ENCODE data around the gene ALDH1A2.
"Not testable (repeated sequence)": the region's sequence is repeated elsewhere in the genome, so short reads cannot be mapped to it uniquely, and the experiment has no call there.

The ALDH1A2 gene

DNA sequence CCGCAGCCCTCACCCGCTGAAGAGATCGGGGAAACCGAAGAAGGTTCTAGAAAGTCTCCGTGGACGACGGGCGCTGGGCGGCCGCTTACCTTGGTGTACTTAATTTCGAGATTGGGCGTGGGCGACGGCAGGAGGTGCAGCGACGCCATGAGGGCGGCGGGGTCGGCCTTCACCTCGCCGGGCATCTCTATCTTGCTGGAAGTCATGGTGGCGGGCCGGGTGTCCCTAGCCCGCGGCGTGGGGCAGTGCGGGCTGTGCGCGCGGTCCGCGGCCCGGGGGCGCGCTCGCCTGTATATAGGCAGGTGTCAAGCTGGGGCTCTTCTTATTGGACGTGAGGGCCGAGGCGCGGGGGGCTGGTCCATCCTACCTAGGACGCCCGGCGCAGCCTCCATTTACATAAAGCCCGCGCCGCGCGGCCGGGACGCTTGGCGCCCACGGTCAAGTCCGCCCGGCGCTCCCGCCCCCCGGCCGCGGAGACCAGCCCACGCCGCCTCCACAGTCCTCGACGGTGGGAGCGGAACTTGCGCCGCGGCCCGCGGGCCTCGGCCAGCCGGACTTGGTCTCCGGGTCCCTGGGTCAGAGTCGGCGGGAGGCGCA, at the start of gene ALDH1A2:
Gene ALDH1A2 (minus strand): TSS at position 267 of the 597 bp plus-strand sequence. CDS start 61 bp downstream, at position 206.
- no peaks in the 10 kb centered on the region for H3K27me3 ChIP-seq (ENCODE audit: insufficient read depth, low read depth)
- H3K4me1 ChIP-seq (ENCODE audit: low read depth, poor library complexity, severe bottlenecking): no peaks in the 10 kb centered on the region
- H3K4me3 ChIP-seq (IDR thresholded peaks at IDR 0.05; ENCODE audit: insufficient read depth, low read depth, low read length): no peak within 1 kb of the TSS
- no peak within 1 kb of the TSS for H3K9ac ChIP-seq
- TF ChIP-seq, protein P1, sequence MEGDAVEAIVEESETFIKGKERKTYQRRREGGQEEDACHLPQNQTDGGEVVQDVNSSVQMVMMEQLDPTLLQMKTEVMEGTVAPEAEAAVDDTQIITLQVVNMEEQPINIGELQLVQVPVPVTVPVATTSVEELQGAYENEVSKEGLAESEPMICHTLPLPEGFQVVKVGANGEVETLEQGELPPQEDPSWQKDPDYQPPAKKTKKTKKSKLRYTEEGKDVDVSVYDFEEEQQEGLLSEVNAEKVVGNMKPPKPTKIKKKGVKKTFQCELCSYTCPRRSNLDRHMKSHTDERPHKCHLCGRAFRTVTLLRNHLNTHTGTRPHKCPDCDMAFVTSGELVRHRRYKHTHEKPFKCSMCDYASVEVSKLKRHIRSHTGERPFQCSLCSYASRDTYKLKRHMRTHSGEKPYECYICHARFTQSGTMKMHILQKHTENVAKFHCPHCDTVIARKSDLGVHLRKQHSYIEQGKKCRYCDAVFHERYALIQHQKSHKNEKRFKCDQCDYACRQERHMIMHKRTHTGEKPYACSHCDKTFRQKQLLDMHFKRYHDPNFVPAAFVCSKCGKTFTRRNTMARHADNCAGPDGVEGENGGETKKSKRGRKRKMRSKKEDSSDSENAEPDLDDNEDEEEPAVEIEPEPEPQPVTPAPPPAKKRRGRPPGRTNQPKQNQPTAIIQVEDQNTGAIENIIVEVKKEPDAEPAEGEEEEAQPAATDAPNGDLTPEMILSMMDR (conservative IDR thresholded peaks at IDR 0.05; ENCODE audit: low read depth, low read length): no peak
- no peak within 1 kb of the TSS for H3K27ac ChIP-seq
- no peak within 1 kb of the TSS for H3K4me2 ChIP-seq
- no peaks in the 10 kb centered on the region for H4K20me1 ChIP-seq (ENCODE audit: insufficient read depth)
- H3K36me3 ChIP-seq (ENCODE audit: insufficient read depth): no peaks in the 10 kb centered on the region
- no peaks in the 10 kb centered on the region for H3K79me2 ChIP-seq (ENCODE audit: insufficient read depth, low read depth)
- H2AFZ ChIP-seq (ENCODE audit: low read depth): no peak within 1 kb of the TSS

DNA sequence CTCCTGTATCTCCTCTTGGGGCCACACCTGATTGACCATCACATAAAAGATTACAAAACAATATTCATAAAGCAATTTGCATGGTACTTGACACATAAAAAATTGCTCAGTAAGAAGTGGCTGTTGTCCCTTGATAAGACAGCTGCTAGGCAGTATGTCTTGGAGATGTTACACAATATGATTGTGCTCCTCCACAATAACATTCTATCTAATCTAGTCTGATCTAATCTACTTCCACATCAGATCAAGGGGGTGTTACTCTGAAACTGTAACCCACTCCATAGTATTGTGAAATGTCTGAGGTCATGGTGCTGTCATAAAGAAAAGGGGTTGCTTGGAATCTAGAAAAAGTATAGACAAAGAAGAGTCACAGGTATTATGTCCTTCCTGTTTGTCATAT, 49.3 kb upstream of the ALDH1A2 start:
- TF ChIP-seq, protein P1 (conservative IDR thresholded peaks at IDR 0.05; ENCODE audit: low read depth, low read length): no peak
- no peaks in the 10 kb centered on the region for H3K27me3 ChIP-seq (ENCODE audit: insufficient read depth, low read depth)
- no peaks in the 10 kb centered on the region for H4K20me1 ChIP-seq (ENCODE audit: insufficient read depth)
- H3K79me2 ChIP-seq (ENCODE audit: insufficient read depth, low read depth): no peaks in the 10 kb centered on the region
- no peaks in the 10 kb centered on the region for H3K4me1 ChIP-seq (ENCODE audit: low read depth, poor library complexity, severe bottlenecking)
- H3K4me3 ChIP-seq (IDR thresholded peaks at IDR 0.05; ENCODE audit: insufficient read depth, low read depth, low read length): no peak overlapping the region
- H3K9ac ChIP-seq: no peak overlapping the region
- H3K36me3 ChIP-seq (ENCODE audit: insufficient read depth): no peaks in the 10 kb centered on the region
- H3K27ac ChIP-seq: no peak overlapping the region
- no peak overlapping the region for H2AFZ ChIP-seq (ENCODE audit: low read depth)
- no peak overlapping the region for H3K4me2 ChIP-seq

DNA sequence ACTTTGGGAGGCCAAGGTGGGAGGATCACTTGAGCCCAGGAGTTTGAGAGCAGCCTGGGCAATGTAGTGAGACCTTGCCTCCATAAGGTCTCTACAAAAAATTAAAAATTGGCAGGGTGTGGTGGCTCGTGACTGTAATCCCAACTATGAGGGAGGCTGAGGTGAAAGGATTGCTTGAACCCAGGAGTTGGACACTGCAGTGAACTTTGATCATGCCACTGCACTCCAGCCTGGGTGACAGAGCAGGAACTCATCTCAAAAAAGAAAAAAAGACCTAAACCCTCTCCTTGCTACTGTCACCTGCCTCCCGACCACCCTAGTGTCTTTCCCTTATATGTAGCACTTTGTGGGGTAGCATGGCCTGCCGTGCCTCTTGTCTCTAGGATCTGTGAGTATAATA, 48.9 kb upstream of the ALDH1A2 start:
- Histone ChIP-seq H3K4me1 (ENCODE audit: low read depth, poor library complexity, severe bottlenecking) (no peaks in the 10 kb centered on the region), H3K36me3 (ENCODE audit: insufficient read depth) (no peaks in the 10 kb centered on the region), H3K4me2 (no peak overlapping the region), H3K27ac (no peak overlapping the region), H4K20me1 (ENCODE audit: insufficient read depth) (no peaks in the 10 kb centered on the region), H3K4me3 (IDR thresholded peaks at IDR 0.05; ENCODE audit: insufficient read depth, low read depth, low read length) (no peak overlapping the region), H3K27me3 (ENCODE audit: insufficient read depth, low read depth) (no peaks in the 10 kb centered on the region), H3K79me2 (ENCODE audit: insufficient read depth, low read depth) (no peaks in the 10 kb centered on the region), H2AFZ (ENCODE audit: low read depth) (no peak overlapping the region), H3K9ac (no peak overlapping the region)
- TF ChIP-seq, protein P1 (conservative IDR thresholded peaks at IDR 0.05; ENCODE audit: low read depth, low read length): no peak

DNA sequence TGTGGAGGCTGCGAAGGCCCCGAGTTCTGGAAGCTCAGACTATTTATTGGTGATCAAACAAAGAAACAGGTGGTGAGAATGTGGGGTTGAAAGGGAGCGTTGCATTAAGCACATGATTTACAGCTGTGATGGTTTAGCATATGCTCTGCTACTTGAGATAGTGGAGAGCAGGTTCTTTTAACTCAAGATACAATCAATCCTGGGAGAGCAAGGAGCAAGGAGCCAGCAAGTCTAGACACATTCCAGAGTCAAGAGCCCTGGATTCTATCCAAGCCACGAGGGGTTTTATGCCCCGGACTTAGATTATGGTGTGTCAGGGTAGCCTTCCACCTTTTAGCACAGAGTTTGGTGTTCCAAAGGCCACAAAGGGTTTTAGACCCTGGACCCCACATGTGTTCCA, 47.8 kb upstream of the ALDH1A2 start:
- H3K4me2 ChIP-seq; H4K20me1 ChIP-seq (ENCODE audit: insufficient read depth); H3K4me3 ChIP-seq (IDR thresholded peaks at IDR 0.05; ENCODE audit: insufficient read depth, low read depth, low read length); H3K4me1 ChIP-seq (ENCODE audit: low read depth, poor library complexity, severe bottlenecking); H3K79me2 ChIP-seq (ENCODE audit: insufficient read depth, low read depth); H3K27ac ChIP-seq; H3K36me3 ChIP-seq (ENCODE audit: insufficient read depth); H2AFZ ChIP-seq (ENCODE audit: low read depth); H3K27me3 ChIP-seq (ENCODE audit: insufficient read depth, low read depth); H3K9ac ChIP-seq: not testable (repeated sequence)

DNA sequence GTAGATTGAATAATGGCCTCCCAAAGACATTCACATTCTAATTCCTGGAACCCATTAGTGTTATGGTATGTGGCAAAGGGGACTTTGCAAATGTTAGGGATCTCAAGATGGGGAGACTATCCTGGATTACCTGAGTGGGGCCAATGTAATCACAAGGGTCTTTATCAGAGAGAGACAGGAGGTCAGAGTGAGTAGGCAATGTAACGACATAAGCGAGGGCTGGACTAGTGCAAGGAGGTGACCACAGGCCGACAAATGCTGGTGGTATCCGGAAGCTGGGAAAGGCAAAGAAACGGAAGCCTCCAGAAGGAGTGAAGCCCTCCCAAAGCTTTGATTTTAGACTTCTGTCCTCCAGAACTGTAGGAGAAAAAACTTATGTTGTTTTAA, 46.2 kb upstream of the ALDH1A2 start:
- no peaks in the 10 kb centered on the region for H3K4me1 ChIP-seq (ENCODE audit: low read depth, poor library complexity, severe bottlenecking)
- no peaks in the 10 kb centered on the region for H3K27me3 ChIP-seq (ENCODE audit: insufficient read depth, low read depth)
- H3K4me2 ChIP-seq: no peak overlapping the region
- H3K4me3 ChIP-seq (IDR thresholded peaks at IDR 0.05; ENCODE audit: insufficient read depth, low read depth, low read length): no peak overlapping the region
- H3K36me3 ChIP-seq (ENCODE audit: insufficient read depth): no peaks in the 10 kb centered on the region
- no peak overlapping the region for H3K9ac ChIP-seq
- TF ChIP-seq, protein P1 (conservative IDR thresholded peaks at IDR 0.05; ENCODE audit: low read depth, low read length): no peak
- H3K27ac ChIP-seq: no peak overlapping the region
- no peaks in the 10 kb centered on the region for H4K20me1 ChIP-seq (ENCODE audit: insufficient read depth)
- no peaks in the 10 kb centered on the region for H3K79me2 ChIP-seq (ENCODE audit: insufficient read depth, low read depth)
- no peak overlapping the region for H2AFZ ChIP-seq (ENCODE audit: low read depth)
